Right lobe of liver (tissue), 4 donors: ENCODE measurements around the gene EIF1.

Experiments used
- CTCF ChIP-seq, 4 donors: fragments of 200-600 bp in 3 of 4; fragments of 450-650 bp in 1 of 4; IDR thresholded peaks; one replicate each; pipeline versions ENCODE4 v1.5.1 to v1.8.0; 2016 to 2022; ENCODE audit warnings: antibody characterized with exemption in 4 of 4, mild to moderate bottlenecking in 2 of 4
- POLR2A ChIP-seq: fragments of 450-650 bp; IDR thresholded peaks from one replicate; pipeline ENCODE4 v1.6.1; 2017; ENCODE audit warnings: antibody characterized with exemption, mild to moderate bottlenecking
- donor health status: DM: no; HTN: no; CAD: no.
- donor health status: DM: no; HTN: no; CAD: no.
- donor health status: DM: no; HTN: yes; CAD: no.

GRCh38 chr17:41684035-41684434 lies 4.7 kb upstream of the EIF1 start:
- TF ChIP-seq CTCF (IDR thresholded peaks at IDR 0.05): no peak
- TF ChIP-seq POLR2A: no peak
